PC-9 (cell line): ENCODE data around the gene DNAAF5. TPM values are rescaled to one million over a fixed set of nuclear protein-coding genes. Genes with fewer than 3 reads are reported as not detected.

Experiments used
- BruUV-seq: library from RNA; stranded (reverse); fragments of 400-500 nt; replicated peaks from 2 replicates; lab custom pipeline; 2021; lab: Mats Ljungman, UMichigan
- CTCF ChIA-PET: fragments of 300-600 bp; sonication (Branson Sonifier 250); formaldehyde crosslinking; loops from one replicate; lab custom pipeline; 2022; ENCODE audit warnings: antibody characterized with exemption; lab: Charles Lee
- POLR2A ChIA-PET: fragments of 300-600 bp; sonication (Branson Sonifier 250); formaldehyde crosslinking; loops from one replicate; lab custom pipeline; 2022; ENCODE audit warnings: antibody characterized with exemption; ENCODE audit not compliant: unreplicated experiment; lab: Charles Lee
- DNase-seq, 2 experiments: peaks; one replicate each; pipeline versions ENCODE4 v3.0.0 to v3.0.0-alpha.2; 2015 to 2022; ENCODE audit warnings: mixed read lengths in 1 of 2
- H2AFZ ChIP-seq: fragments of 200-600 bp; sonication (generic); 2 replicates; pipeline ENCODE4 v1.8.1; 2017; ENCODE audit warnings: antibody characterized with exemption
- H3F3A ChIP-seq: fragments of 200-600 bp; sonication (generic); 2 replicates; pipeline ENCODE4 v1.8.1; 2017; ENCODE audit warnings: antibody characterized with exemption, mild to moderate bottlenecking, low read depth; ENCODE audit not compliant: insufficient read depth
- H3K27ac ChIP-seq: fragments of 200-600 bp; sonication (generic); 2 replicates; pipeline ENCODE4 v1.6.1; 2016; ENCODE audit warnings: mixed run types
- H3K27me3 ChIP-seq: fragments of 200-600 bp; sonication (generic); 2 replicates; pipeline ENCODE4 v1.6.1; 2016; ENCODE audit warnings: low read depth, mixed run types; ENCODE audit not compliant: insufficient read depth
- H3K36me3 ChIP-seq: fragments of 200-600 bp; sonication (generic); 2 replicates; pipeline ENCODE4 v1.6.1; 2016; ENCODE audit warnings: low read depth, mixed run types
- H3K4me1 ChIP-seq: fragments of 200-600 bp; sonication (generic); replicated peaks from 2 replicates; pipeline ENCODE4 v1.6.1; 2016; ENCODE audit warnings: mixed run types; ENCODE audit not compliant: insufficient read depth
- H3K4me2 ChIP-seq: fragments of 200-600 bp; sonication (generic); 2 replicates; pipeline ENCODE4 v1.6.1; 2017; ENCODE audit warnings: mixed run types
- H3K4me3 ChIP-seq: fragments of 200-600 bp; sonication (generic); 2 replicates; pipeline ENCODE4 v1.6.1; 2016; ENCODE audit warnings: mixed run types
- H3K79me2 ChIP-seq: fragments of 200-600 bp; sonication (generic); 2 replicates; pipeline ENCODE4 v1.6.1; 2017; ENCODE audit warnings: low read depth, mixed run types
- H3K9me2 ChIP-seq: fragments of 200-600 bp; sonication (generic); 2 replicates; pipeline ENCODE4 v1.8.1; 2017; ENCODE audit warnings: mild to moderate bottlenecking; ENCODE audit not compliant: insufficient read depth
- H3K9me3 ChIP-seq: fragments of 200-600 bp; sonication (generic); 2 replicates; pipeline ENCODE4 v1.8.1; 2016; ENCODE audit warnings: low read depth; ENCODE audit not compliant: insufficient read depth
- H4K20me1 ChIP-seq: fragments of 200-600 bp; sonication (generic); 2 replicates; pipeline ENCODE4 v1.8.1; 2017; ENCODE audit not compliant: insufficient read depth
- EZH2 ChIP-seq: fragments of 200-600 bp; sonication (generic); IDR thresholded peaks from 2 replicates; pipeline ENCODE4 v1.8.0; 2017; ENCODE audit warnings: antibody characterized with exemption, low read depth
- intact Hi-C: fragments of 100-400 bp; cut with micrococcal nuclease; formaldehyde crosslinking; loops from one replicate; pipeline ENCODE4 v1.10.0; 2022; ENCODE audit not compliant: unreplicated experiment
- total RNA-seq: library from RNA; stranded (reverse); gene quantifications from 2 replicates; pipeline ENCODE4 v1.2.3, GENCODE V29; 2021
- TF ChIP-seq, protein P1 (sequence below): fragments of 200-600 bp; sonication (generic); conservative IDR thresholded peaks from 2 replicates; pipeline ENCODE4 v1.6.1; 2017; ENCODE audit warnings: mixed run types, antibody characterized with exemption, mild to moderate bottlenecking, moderate library complexity

DNAAF5 gene
- total RNA-seq, 1 experiment from 2014 or later: 63.2 TPM

DNA sequence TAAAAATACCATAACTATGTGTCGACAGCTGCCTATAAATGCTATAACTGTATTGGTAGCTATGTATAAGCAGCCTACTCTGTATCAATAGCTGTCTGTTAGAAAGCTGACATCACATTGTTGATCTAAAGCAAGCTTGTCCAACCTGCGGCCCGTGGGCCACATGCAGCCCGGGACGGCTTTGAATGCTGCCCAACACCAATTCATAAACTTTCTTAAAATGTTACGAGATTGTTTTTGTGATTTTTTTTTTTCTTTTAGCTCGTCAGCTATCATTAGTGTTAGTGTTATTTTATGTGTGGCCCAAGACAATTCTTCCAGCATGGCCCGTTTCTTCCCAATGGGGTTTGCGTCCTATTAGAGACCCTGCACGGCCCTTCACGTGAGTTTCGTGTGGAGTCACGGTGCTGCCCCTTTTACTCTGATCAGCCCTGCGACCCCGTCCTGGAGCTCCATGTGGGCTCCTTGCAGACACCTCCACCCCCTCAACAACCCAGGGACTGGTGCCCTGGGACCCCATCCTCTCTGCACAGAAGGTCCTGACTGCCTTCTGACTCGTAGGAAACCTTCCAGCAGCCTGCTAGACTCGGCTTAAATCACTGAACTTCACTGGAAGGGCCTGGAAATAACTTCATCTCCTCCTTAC, 5.1 kb downstream of the DNAAF5 start:
- no peak for TF ChIP-seq EZH2
- TF ChIP-seq, protein P1, sequence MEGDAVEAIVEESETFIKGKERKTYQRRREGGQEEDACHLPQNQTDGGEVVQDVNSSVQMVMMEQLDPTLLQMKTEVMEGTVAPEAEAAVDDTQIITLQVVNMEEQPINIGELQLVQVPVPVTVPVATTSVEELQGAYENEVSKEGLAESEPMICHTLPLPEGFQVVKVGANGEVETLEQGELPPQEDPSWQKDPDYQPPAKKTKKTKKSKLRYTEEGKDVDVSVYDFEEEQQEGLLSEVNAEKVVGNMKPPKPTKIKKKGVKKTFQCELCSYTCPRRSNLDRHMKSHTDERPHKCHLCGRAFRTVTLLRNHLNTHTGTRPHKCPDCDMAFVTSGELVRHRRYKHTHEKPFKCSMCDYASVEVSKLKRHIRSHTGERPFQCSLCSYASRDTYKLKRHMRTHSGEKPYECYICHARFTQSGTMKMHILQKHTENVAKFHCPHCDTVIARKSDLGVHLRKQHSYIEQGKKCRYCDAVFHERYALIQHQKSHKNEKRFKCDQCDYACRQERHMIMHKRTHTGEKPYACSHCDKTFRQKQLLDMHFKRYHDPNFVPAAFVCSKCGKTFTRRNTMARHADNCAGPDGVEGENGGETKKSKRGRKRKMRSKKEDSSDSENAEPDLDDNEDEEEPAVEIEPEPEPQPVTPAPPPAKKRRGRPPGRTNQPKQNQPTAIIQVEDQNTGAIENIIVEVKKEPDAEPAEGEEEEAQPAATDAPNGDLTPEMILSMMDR: no peak
- H3K4me1 ChIP-seq: peaks cover 23% of the 10 kb centered on the region
- peaks cover 54% of the 10 kb centered on the region for H3K79me2 ChIP-seq
- ChIA-PET POLR2A (interaction anchor here (0.6 to 0.7 kb wide), 3 partner anchors 84 to 214 kb away, joined by 5 to 16 read pairs (median 10); no protein-coding TSS in a partner anchor), CTCF (interaction anchor here (0.8 to 1.5 kb wide), 3 partner anchors 208 to 410 kb away, joined by 3 to 7 read pairs (median 5); no protein-coding TSS in a partner anchor)
- peaks cover 7% of the 10 kb centered on the region for H3K9me3 ChIP-seq
- intact Hi-C loops: loop anchor here (2.0 to 5.0 kb wide), 3 partner anchors 194 to 399 kb away; partner anchors contain the start of gene PDGFA
- peak overlapping the region; percentile 56 for H3K4me2 ChIP-seq
- H3K4me3 ChIP-seq: no peak overlapping the region
- BruUV-seq: no TSS peak
- H2AFZ ChIP-seq: no peak overlapping the region
- H3K36me3 ChIP-seq: peaks cover 28% of the 10 kb centered on the region
- no peak for DNase-seq
- no peaks in the 10 kb centered on the region for H3K9me2 ChIP-seq
- no peaks in the 10 kb centered on the region for H3K27me3 ChIP-seq
- peak overlapping the region; percentile 35; the same call in 1 of the 2 replicates for H3K27ac ChIP-seq
- peaks cover 33% of the 10 kb centered on the region for H3F3A ChIP-seq
- H4K20me1 ChIP-seq: peaks cover 50% of the 10 kb centered on the region

DNA sequence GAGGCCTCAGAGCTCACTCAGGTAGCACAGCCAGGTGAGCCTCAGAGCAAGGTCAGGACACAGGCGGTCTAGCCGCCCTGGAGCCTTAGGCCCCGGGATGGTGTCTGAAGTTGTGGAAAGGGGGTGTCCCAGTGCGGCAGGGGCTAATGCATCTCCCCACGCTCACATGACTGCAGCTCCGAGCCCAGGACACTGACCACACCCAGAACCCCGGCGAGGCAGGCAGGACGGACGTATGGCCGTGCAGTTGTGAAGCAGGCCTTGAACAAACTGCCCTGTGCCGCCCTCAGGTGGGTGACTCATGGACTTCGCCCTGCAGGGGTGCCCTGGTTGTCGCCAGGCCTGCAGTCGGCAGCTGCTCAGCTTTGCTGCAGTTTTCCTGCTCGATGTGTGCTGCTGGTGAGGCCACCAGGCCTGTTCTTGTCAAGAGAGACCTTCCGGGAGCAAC, 5.6 kb downstream of the DNAAF5 start:
- POLR2A ChIA-PET: interaction anchor here (0.6 kb wide), 1 partner anchor 83 kb away, joined by 10 read pairs; no protein-coding TSS in a partner anchor

DNA sequence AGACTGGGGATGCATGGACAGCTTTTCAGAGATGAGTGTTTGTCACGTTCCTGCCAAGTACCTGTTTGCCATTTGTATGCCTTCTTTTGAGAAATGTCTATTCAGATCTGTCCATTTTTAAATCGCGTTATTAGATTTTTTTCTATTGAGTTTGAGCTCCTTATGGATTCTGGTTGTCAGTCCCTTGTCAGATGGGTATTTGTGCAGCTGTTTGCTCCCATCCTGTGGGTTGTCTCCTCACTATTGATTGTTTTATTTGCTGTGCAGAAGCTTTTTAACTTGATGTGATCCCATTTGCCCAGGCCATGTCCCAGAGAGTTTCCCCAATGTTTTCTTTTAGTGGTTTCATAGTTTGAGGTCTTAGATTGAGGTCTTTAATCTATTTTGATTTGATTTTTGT, 6.1 kb downstream of the DNAAF5 start:
- Histone ChIP-seq H3F3A (peaks cover 33% of the 10 kb centered on the region), H3K27me3 (no peaks in the 10 kb centered on the region), H3K4me3 (no peak overlapping the region), H3K36me3 (peaks cover 28% of the 10 kb centered on the region), H3K4me2 (peak overlapping the region; percentile 56), H3K9me2 (no peaks in the 10 kb centered on the region), H3K4me1 (peaks cover 23% of the 10 kb centered on the region), H3K27ac (no peak overlapping the region), H3K79me2 (peaks cover 62% of the 10 kb centered on the region), H2AFZ (no peak overlapping the region), H4K20me1 (peaks cover 57% of the 10 kb centered on the region), H3K9me3 (peaks cover 7% of the 10 kb centered on the region)
- CTCF ChIA-PET: interaction anchor here (0.6 to 1.4 kb wide), 2 partner anchors 297 to 399 kb away, joined by 3 to 5 read pairs; no protein-coding TSS in a partner anchor
- BruUV-seq: no TSS peak
- POLR2A ChIA-PET: no interaction called here
- TF ChIP-seq, protein P1: no peak
- no peak for TF ChIP-seq EZH2
- intact Hi-C loops: loop anchor here (2.0 to 5.0 kb wide), 3 partner anchors 195 to 400 kb away; partner anchors contain the start of gene PDGFA
- no peak for DNase-seq

More for the DNA sequence above, 5.6 kb downstream of the DNAAF5 start:
- TF ChIP-seq EZH2: no peak
- TF ChIP-seq, protein P1: peak; percentile 48; the same call in 1 of the 2 replicates
- H3K27ac ChIP-seq: peak overlapping the region; percentile 35; the same call in 1 of the 2 replicates
- BruUV-seq: no TSS peak
- H2AFZ ChIP-seq: no peak overlapping the region
- no peaks in the 10 kb centered on the region for H3K27me3 ChIP-seq
- H3F3A ChIP-seq: peaks cover 33% of the 10 kb centered on the region
- H3K9me2 ChIP-seq: no peaks in the 10 kb centered on the region
- intact Hi-C loops: loop anchor here (2.0 to 5.0 kb wide), 3 partner anchors 195 to 399 kb away; partner anchors contain the start of gene PDGFA
- peaks cover 28% of the 10 kb centered on the region for H3K36me3 ChIP-seq
- DNase-seq: peak; percentile 83 to 87
- peak overlapping the region; percentile 56 for H3K4me2 ChIP-seq
- H3K79me2 ChIP-seq: peaks cover 58% of the 10 kb centered on the region
- CTCF ChIA-PET: interaction anchor here (0.6 to 1.5 kb wide), 4 partner anchors 208 to 410 kb away, joined by 3 to 7 read pairs (median 4); no protein-coding TSS in a partner anchor
- peaks cover 23% of the 10 kb centered on the region for H3K4me1 ChIP-seq
- peaks cover 53% of the 10 kb centered on the region for H4K20me1 ChIP-seq
- no peak overlapping the region for H3K4me3 ChIP-seq
- peaks cover 7% of the 10 kb centered on the region for H3K9me3 ChIP-seq
